Germinal center (tissue), 1 donor: ENCODE data around the gene BZW1.

Experiments
- DNase-seq: peaks from one replicate; pipeline ENCODE4 v3.0.0; 2012; ENCODE audit warnings: mixed read lengths, low spot score

The BZW1 gene

DNA sequence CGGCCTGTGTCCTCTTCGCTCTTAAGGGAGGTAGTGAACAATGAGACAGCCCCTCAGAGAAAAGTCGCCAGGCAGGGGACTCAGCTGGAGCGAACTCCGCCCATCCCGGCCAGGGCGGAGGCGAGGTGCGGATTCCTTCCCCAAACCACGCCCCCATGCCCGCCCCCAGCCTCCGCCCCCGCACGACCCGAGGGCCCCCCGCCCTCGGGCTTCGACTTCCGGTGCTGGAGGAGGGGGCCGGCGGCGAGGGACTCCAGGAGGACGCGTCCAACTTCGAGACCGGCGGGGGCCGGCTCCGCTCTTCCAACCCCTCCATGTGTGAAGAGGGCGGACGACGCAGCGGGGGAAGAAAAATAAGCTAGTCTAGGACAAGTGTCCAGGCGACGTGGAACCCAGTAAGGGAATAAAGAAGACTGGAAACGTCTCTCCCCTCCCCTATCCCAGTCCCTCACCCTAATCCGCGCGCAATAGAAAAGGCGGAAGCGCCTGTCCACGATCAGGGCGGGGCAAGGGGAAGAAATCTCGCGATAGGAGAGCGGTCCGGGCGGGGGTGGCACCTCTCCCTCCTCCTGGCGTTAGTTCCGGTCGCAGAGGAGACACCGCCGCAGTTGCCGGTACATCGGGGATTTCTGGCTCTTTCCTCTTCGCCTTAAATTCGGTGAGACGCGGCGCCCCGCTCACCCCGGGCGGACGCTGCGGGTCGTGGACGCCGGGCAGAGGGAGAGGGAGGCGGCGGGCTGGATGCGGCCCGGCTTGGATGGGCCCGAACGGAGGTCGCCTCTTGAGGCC, at the start of gene BZW1:
BZW1 (plus strand) TSS at position 578 of the 789 bp plus-strand sequence. CDS start 1,308 bp downstream, outside the sequence.
- peak; percentile 99 for DNase-seq

DNA sequence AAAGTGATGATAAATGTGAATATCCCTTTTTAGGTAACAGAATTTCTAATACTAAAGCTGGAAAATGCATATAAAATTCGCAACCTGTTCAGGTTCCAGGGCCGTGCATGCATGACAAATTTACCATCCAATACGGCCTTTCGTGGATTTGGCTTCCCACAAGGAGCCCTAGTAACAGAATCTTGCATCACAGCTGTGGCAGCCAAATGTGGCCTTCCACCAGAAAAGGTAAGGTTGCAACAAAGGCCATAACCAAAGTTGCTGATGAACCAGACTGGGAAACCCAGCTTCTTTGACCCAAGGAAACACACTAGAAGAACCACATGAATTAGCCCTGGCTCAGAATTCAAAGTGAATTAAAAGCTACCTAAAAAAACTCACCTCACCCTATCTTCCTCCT, 49.6 kb upstream of the BZW1 start:
- no peak for DNase-seq

DNA sequence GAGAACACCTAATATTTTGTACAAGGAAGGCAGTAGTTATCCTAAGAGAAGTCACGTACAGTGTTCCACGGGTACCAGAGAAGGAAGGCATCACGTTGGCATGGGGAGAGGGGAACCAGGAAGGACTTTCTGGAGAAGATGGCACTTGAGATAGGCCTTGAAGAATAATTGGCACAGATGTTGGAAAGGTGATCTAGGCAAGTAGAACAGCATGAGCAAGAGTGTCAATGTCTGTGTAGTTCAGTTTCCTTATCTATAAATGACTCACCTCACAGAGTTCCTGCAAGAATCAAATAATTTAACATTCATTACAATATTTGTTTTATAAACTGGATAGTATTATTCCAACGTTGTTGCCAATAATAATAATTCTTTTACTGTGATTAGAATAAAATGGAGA, 48.3 kb upstream of the BZW1 start:
- no peak for DNase-seq

DNA sequence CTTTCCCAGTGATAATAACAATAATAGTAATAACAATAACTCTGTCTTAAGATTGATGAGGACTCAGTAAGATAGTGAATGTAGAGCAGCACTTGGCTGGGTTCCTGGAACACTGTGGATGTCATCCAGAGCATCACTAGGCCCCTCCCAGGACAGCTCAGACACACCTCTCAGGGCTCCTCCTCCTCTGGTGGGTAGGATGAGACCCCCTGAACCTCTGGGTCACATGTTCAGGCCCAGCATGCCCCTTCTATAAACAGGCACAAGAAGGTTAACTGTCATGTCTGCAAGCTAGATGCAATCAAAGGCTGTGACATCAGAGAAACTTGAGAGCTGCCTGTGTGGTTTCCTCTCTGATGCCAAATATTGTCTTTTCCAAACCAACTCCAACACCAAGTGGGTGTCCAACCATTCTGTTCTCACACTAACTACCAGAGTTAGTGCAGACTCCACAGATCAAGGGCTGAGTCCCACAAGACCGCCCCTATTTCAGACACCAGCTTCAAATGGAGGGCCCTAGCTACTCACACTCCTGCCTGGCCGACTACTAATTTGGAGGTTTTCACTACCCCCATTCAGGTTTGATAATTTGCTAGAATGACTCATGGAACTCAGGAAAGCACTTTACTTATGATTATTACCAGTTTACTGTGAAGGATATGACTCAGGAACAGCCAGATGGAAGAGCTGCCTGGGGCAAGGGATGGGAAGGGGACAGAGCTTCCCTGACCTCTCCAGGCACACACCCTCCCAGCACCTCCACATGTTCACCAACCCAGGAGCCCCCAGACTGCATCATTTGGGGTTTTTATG, 46.4 kb upstream of the BZW1 start:
- no peak for DNase-seq

DNA sequence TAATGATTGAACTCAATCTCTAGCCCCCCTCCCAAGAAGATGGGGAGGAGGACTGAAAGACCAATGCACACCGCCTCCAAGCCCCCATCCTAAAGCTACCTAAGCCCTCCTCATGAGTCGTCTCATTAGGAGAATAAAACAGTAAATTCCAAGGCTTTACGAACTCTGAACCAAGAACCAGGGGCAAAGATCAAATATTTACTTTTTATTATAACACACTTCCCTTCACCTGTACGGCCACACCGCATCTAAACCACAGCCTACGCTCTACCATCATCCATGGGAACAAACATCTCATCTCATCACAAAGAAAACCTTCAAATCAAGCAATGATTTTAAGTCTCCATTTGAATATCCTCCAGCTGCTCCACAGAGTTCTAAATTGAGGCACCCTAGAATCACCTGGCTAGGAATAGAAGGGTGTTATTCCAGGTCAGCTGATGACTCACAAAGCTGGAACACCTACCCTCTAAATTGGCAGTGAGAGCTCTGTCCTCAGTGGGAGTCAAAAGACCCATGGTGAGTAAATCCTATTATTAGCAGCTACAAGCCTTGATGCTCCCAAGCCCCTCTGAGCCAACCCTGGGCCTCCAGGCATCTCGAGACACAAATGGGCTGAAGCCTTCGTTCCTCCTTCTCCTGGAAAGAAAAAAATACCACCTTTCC, 45.6 kb upstream of the BZW1 start:
- DNase-seq: no peak

DNA sequence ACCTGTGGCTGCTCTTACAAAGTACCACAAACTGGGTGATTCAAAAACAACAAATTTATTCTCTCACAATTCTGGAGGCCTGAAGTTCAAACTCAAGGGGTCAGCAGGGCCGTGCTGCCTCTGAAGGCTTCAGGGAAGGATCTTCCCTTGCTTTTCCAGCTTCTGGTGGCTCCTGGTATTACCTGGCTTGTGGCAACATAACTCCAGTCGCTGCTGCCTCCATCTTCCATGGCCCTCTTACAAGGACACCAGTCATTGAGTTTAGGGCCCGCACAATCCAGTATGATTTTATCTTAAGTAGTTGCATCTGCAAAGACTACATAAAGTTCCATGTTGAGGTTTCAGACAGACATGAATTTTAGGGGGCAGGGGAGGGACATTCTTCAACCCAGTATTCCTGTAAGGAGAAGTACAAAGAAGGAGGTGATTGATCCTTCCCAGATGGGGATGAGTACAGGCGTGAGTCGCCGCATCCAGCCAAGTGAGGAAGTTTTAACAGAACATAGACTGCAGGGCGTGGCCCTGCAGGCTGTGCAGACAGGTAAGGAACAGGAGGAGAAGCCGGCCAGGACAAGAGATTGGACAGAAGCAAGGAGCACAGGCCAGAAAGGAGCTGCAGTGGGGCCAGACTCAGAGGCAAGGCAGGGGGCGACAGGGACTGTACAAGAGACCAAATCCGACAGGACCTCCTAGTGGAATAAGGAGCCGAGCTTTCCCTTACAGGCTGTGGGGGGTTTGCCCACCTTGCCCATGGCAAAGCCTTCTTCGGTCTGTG, 44.4 kb upstream of the BZW1 start:
- DNase-seq: no peak

DNA sequence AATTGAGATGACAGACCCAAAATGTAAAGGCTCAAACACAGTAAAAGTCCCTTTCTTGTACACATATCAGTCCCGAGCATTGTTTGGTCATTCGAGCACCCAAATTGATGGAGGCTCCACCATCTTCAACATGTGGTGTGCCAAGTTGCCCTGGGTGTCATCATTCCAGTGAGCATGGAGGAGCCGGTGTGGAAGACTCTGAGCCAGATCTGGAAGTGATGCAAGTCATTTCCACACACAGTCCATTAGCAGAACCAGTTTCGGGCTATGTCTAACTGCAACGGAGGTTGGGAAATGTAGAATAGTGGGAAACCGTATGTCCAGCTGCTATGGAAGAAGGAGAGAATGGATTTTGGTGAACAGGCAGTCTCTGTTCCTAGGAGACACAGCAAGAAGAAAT, 40.9 kb upstream of the BZW1 start:
- no peak for DNase-seq

DNA sequence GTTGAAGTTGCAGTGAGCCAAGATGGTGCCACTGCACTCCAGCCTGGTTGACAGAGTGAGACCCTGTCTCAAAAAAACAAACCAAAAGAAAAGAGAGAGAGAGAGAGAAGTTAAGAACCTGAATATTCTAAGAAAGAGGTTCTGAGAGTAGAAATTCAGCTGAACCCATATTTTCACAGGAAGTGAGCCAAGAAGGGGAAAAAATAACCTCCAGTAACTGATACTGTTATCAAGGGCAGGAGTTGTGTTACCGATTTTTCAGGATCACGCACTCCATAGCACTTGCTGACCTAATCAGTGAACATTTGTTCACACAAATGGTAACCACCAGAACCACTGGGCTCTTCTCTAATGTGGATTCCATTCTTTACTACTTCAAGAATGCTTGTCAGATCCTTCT, 39.1 kb upstream of the BZW1 start:
- no peak for DNase-seq

DNA sequence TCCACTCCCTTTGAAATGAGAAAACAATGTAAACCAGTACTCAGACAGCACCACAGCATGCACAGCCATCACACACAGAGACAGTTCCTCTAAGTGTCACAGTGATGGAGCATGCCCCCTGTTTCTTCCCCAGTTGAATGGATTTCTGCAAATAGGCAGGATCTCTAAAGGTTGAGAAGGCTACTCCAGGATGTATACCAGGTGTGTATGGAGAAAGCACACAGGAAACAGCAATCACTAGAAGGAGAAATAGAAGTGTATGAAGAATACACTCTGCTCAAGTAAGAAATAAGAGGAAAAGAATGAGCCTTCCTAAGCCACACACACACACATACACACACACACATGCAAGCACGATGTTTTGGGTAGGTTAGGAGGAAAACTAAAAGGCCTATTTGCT, 38.6 kb upstream of the BZW1 start:
- DNase-seq: no peak

DNA sequence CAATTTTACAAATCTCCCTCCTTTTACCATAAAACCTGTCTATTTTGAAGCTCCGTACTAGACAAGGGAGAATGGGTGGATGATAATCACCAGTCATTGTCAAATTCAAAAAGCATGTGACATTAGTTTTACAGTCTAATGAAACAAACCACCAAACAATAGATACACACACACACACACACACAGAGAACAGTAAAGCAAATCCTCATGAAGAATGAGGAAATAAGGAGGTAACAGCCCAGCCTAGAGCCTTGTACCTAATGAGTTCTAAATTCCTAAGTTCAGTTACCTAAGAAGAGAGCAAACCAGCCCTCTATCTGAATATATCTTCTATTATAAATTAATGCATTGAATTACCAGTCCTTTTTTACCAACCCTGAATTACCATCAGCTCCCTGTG, 36.8 kb upstream of the BZW1 start:
- no peak for DNase-seq

DNA sequence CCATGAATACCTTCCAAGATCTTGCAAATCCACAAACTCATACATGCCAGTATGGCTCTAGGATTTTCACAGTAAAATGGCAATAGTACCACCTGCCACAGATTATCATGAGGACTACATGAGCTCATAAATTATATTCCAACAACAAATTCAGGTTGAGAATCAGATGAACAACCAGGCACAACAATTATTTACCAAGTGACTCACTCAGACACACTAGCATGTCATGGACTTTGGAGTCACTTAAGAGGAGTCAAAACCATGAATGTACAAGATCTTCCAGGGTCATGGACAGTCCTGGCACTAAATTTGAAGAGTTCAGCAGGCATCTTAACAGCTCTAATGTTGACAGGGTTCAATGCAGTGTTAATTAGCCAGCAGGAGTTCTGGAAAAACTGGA, 34.4 kb upstream of the BZW1 start:
- no peak for DNase-seq

DNA sequence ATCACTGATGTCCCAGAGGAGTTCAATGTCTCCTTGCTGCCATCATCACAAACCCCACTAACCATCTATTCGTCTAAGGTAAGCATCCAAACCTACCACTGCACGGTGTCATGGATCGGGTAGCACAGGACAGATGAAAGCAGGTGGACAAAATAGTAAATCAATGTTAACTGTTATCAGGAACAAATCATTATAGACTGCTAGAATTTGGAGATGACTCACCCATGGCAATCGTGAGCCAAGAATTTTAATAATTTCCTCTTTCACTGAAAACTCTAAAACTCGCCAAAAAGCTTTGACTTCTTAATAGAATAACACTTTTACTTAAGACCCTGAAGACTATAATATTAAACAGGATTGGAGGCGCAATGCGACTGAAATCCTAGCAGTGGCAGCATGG, 33.7 kb upstream of the BZW1 start:
- no peak for DNase-seq

DNA sequence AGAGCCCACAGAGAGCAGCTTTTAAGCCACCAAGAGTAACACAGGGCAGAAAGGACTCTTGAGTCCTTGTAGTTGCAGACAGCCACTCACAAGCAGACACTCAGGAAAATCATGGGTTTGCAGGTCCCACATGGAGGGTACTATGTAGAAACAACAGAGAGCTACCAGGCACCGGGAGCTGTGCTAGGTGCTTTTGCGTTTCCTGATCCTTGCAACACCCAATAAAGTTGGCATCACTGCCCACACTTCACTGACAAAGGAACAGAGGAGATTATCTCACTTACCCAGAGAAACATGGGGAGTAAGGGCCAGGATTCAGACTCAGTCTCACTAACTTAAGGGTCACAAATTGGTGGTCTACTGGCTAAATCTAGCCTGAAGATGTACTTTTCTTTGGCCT, 32.5 kb upstream of the BZW1 start:
- DNase-seq: no peak

DNA sequence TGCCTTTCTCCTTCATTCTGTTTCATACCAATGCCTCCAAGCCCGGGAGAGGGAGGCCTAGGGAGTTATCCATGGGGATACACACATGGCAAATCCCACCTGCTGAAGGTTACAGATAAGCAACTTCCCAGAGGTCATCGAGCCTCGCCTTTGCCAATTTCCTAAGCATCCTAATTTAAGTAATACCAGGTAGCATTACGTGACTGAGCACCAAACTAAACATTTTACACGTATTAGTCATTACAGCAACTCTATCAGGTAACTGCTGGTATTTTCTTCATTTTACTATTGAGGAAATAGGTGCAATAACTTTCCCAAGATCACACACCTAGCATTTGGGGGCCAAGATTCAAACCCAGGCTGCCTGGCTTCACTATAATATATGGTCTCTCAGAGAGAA, 30.1 kb upstream of the BZW1 start:
- DNase-seq: no peak

DNA sequence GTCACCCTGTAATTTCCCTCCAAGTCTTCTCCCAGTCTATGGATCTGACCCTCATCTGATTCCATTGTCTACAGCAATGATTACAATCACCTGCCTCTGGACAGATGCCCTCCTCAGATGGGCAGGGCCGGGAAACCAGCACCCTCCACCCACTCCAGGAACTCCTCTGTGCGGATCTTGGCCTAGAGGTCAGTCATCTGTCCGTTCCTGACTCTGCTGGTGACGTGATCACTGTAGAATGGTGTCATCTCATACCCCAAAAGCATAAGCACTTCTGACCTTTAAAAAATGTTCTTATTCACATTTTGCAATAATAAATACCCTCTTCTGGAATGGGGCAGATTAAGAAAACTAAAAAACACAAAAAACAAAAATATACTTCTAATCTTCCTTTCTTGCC, 29.5 kb upstream of the BZW1 start:
- DNase-seq: no peak

DNA sequence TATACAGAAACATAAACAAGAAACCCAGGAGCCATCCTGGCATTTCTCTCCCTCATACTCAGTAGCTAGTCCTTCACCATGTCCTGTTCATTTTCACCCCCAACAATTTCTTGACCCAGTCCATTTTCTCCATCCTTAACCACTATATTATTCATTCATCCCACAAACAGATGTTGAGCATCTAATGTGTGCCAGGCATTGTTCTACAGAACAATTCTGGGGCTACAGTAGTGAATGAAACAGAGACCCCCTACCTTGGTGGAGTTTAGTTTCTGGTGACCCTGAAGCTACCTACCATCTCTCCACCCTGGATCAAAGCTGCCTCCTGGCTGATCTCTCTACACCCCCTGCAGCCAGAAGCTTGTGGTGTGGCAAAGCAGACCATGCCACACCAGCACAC, 27.5 kb upstream of the BZW1 start:
- DNase-seq: no peak

DNA sequence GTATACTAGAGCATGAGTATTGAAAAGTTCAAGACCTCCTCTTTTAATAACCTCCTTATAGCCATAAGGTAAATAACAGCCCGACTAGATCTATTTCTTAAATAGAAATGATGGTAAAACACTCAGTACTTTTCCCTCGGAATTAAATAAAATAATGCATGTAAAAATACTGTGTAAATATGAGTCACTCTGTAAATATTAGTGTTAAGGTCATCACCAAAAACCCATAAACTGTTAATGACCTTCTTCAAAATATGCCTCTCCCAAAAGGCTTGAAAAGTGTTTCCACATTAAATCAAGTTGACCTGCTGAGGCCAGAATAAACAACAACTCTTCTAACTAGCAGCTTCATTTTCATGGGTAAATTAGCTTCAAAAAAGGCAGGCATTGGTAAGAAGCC, 25.3 kb upstream of the BZW1 start:
- DNase-seq: no peak

DNA sequence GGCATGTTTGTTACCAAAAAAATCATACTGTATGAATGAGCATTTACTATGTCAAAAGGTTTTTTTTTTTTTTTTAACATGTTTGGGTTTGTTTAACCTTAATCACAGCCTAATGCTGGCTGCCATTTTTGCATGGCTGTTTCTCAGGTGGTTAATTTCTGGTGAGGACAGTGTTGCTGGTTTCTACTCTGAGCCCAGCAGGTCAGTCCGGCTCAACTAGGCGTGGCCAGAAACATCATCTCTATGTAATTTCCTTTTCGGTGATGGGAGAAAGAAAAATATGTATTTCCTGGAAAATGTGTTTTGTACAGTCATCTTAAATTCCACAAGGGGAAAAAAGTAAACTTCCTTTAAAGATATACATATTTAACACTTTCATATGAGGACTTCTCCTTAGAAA, 24.9 kb upstream of the BZW1 start:
- no peak for DNase-seq

DNA sequence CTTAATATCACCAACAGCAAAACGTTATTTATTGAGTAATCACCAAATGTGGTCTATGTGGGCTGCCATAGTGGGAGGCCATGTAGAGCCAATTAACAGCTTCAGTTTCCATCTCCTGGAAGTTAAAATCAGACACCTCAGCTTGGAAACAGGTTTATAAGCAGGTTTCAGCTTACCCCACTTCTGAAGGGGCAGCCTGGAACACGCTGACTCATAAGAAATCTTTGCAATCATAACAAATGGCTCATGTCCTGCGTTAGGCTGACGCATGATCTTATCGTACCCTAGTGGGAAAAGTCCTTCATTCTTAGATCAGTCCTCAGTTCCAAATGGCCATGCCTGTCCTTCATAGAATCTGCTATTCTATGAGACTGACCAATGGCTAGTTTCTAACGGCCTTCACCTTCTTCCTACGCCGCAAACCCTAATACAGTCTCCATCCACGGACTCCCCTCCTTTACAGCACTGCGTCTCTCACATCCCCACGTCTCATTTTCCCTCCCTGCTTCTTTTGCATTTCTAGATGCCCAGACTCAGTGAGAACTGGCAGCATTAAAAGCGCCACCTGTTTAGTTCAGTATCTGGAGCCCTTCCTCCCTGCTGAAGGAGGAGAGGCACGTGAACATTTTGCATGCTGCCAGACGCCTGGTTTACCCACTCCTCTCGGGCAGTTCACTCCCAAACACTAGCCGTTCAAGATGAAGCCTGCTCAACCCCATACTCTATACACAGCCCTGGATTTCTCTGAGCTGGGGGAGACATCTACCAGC, 24.2 kb upstream of the BZW1 start:
- no peak for DNase-seq

DNA sequence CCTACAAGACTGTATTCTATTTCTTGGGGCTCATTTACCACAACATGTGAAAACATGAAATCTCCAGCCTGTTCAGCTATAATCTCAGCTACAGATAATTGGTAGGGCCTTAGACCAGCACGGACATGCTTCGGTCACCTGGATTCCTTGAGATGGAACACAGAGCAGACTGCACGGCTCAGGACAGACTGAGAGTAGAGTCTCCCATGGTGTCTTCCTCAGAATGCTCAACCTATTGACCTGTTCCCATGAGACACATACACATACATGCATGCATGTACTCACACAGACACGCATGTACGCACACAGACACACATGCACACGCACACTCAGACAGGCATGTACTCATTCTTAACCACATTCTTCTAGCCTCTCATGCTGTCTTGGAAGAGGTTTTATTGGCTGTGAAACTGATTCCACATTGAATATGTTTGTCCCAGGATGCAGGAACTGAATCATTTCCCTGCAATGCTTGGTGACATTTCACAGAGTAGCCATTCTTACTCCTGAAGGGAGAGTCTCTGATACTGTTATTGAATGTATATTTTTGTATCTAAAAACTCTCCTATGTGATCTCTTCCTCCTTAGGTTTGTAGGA, 23.5 kb upstream of the BZW1 start:
- no peak for DNase-seq

DNA sequence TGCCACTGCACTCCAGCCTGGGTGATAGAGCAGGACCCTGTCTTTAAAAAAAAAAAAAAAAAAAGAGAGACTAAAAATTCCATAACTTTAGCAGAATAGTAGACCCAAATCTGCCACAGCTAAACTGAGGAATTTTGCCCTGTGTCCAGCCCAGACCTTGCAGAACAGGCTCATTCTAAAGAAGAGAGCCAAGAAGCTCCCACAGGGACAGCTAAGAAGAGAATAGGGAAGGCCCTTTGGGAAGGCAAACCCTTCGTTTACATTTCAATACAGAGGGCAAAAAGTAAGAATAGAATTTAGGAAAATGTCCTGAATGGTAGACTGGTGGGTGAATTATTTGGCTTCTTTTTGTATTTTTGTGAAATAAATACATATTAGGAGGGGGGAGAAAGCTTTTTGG, 21.5 kb upstream of the BZW1 start:
- DNase-seq: no peak
